ENCODE data around the gene ARHGEF12. TPM values are rescaled to one million over a fixed set of nuclear protein-coding genes. Genes with fewer than 3 reads are reported as not detected.
"Not testable (repeated sequence)": the region's sequence is repeated elsewhere in the genome, so short reads cannot be mapped to it uniquely, and the experiment has no call there.

The ARHGEF12 gene
- total RNA-seq, 1 donor from 2014 or later: 114 TPM

GRCh38 chr11:120501976-120502755, 166.0 kb downstream of the ARHGEF12 start:
- peaks cover 7% of the 10 kb centered on the region for H3K4me1 Mint-ChIP-seq (ENCODE audit: unreplicated experiment)
- peaks cover 27% of the 10 kb centered on the region for H3K27me3 Mint-ChIP-seq (ENCODE audit: unreplicated experiment)
- no peak overlapping the region for H3K27ac Mint-ChIP-seq (ENCODE audit: unreplicated experiment)
- TF ChIP-seq CTCF (IDR thresholded peaks at IDR 0.05): no peak
- no peak for DNase-seq (ENCODE audit: extremely low spot score, unreplicated experiment)
- no peaks in the 10 kb centered on the region for H3K36me3 Mint-ChIP-seq (ENCODE audit: unreplicated experiment)
- H3K4me3 Mint-ChIP-seq (ENCODE audit: unreplicated experiment): no peak overlapping the region
- H3K9me3 Mint-ChIP-seq (ENCODE audit: unreplicated experiment): no peaks in the 10 kb centered on the region

GRCh38 chr11:120503529-120503928, 167.3 kb downstream of the ARHGEF12 start:
- not testable (repeated sequence) for H3K27ac Mint-ChIP-seq (ENCODE audit: unreplicated experiment); DNase-seq (ENCODE audit: extremely low spot score, unreplicated experiment); H3K4me1 Mint-ChIP-seq (ENCODE audit: unreplicated experiment); H3K4me3 Mint-ChIP-seq (ENCODE audit: unreplicated experiment); H3K36me3 Mint-ChIP-seq (ENCODE audit: unreplicated experiment); H3K9me3 Mint-ChIP-seq (ENCODE audit: unreplicated experiment)
- peaks cover 38% of the 10 kb centered on the region for H3K27me3 Mint-ChIP-seq (ENCODE audit: unreplicated experiment)

- DNase-seq (ENCODE audit: extremely low spot score, unreplicated experiment): no peak
- H3K27me3 Mint-ChIP-seq (ENCODE audit: unreplicated experiment): peaks cover 51% of the 10 kb centered on the region
- no peak overlapping the region for H3K27ac Mint-ChIP-seq (ENCODE audit: unreplicated experiment)
- H3K4me1 Mint-ChIP-seq (ENCODE audit: unreplicated experiment): peaks cover 8% of the 10 kb centered on the region
- no peaks in the 10 kb centered on the region for H3K9me3 Mint-ChIP-seq (ENCODE audit: unreplicated experiment)
- H3K36me3 Mint-ChIP-seq (ENCODE audit: unreplicated experiment): no peaks in the 10 kb centered on the region
- H3K4me3 Mint-ChIP-seq (ENCODE audit: unreplicated experiment): no peak overlapping the region
- TF ChIP-seq CTCF (IDR thresholded peaks at IDR 0.05): no peak
Observed at GRCh38 chr11:120505801-120506425, 169.7 kb downstream of the ARHGEF12 start.

GRCh38 chr11:120509346-120510053, 173.3 kb downstream of the ARHGEF12 start:
- no peak for TF ChIP-seq CTCF (IDR thresholded peaks at IDR 0.05)
- Mint-ChIP-seq H3K9me3 (ENCODE audit: unreplicated experiment) (no peaks in the 10 kb centered on the region), H3K27ac (ENCODE audit: unreplicated experiment) (no peak overlapping the region), H3K4me1 (ENCODE audit: unreplicated experiment) (peaks cover 1% of the 10 kb centered on the region), H3K27me3 (ENCODE audit: unreplicated experiment) (peaks cover 44% of the 10 kb centered on the region), H3K36me3 (ENCODE audit: unreplicated experiment) (no peaks in the 10 kb centered on the region), H3K4me3 (ENCODE audit: unreplicated experiment) (no peak overlapping the region)
- DNase-seq (ENCODE audit: extremely low spot score, unreplicated experiment): no peak

- Mint-ChIP-seq H3K9me3 (ENCODE audit: unreplicated experiment) (no peaks in the 10 kb centered on the region), H3K4me1 (ENCODE audit: unreplicated experiment) (peaks cover 1% of the 10 kb centered on the region), H3K27ac (ENCODE audit: unreplicated experiment) (no peak overlapping the region), H3K36me3 (ENCODE audit: unreplicated experiment) (no peaks in the 10 kb centered on the region), H3K27me3 (ENCODE audit: unreplicated experiment) (peaks cover 45% of the 10 kb centered on the region), H3K4me3 (ENCODE audit: unreplicated experiment) (no peak overlapping the region)
- no peak for DNase-seq (ENCODE audit: extremely low spot score, unreplicated experiment)
- no peak for TF ChIP-seq CTCF (IDR thresholded peaks at IDR 0.05)
Observed at GRCh38 chr11:120510406-120511115, 174.3 kb downstream of the ARHGEF12 start.

Data from osteocyte (in vitro differentiated cells).